ENCODE results near the gene TEX22.
A peak's percentile ranks its signal among the peaks of the same experiment; 100 is the strongest.
"Not testable (repeated sequence)": the region's sequence is repeated elsewhere in the genome, so short reads cannot be mapped to it uniquely, and the experiment has no call there.

The TEX22 gene

GRCh38 chr14:105398044-105398725 lies at the start of gene TEX22:
TEX22 (plus strand) TSS chr14:105398538; CDS start chr14:105399341, 803 bp downstream.
- DNase-seq = peak; percentile 91

DNA sequence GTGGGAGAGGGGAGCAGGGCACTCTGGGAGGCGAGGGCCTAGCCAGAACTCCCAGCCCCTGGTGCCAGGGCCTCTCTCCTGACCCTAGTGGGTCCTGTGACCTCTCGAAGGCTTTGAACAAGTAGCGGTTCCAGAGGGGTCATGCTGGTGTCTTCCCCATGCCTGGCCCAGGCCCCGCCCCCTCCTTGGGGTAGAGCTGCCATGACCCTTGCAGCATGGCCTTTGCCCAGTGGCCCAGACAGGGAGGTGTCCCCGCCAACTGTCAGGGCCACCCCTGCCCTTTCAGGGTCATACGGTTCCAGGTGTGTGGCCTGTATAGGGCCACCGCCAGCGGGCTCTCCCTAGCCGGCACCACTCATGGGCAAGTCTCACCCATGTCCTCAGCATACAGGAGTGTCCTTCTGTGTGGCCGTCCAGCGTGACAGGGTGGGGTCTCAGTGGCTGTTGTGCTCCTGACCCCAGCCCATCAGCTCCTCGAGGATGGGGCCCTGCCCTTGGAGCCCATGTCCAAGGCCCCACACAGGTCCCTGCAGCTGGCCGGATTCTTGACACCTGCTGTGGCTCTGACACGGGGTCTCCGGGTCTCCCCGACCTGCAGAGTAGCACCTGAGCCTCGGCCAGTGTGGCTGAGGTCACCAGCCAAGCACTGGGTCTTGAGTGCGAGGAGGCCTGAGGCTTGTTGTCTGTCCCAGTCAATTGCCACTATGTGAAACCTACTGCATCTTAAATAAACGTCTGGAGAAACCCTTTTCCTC lies 49.2 kb upstream of the TEX22 start:
- DNase-seq = no peak

DNA sequence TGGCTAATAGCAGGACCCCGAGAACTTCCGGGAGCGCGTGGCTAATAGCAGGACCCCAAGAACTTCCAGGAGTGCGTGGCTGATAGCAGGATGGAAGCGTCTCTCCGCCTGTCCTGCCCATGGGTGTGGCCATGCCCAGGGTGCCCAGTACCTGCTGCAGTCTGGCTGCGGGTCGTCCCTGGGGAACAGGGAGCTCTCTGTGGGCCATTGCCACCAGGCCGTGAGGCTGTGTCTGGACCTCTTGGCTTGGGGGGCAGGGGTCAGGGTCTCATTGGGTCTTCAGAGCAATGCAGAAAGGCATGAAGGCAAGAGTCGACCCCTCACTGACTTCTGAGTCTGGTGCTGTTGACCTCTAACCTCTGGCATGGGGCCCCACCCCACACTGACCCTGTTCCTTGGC lies 48.3 kb upstream of the TEX22 start:
- DNase-seq = no peak

DNA sequence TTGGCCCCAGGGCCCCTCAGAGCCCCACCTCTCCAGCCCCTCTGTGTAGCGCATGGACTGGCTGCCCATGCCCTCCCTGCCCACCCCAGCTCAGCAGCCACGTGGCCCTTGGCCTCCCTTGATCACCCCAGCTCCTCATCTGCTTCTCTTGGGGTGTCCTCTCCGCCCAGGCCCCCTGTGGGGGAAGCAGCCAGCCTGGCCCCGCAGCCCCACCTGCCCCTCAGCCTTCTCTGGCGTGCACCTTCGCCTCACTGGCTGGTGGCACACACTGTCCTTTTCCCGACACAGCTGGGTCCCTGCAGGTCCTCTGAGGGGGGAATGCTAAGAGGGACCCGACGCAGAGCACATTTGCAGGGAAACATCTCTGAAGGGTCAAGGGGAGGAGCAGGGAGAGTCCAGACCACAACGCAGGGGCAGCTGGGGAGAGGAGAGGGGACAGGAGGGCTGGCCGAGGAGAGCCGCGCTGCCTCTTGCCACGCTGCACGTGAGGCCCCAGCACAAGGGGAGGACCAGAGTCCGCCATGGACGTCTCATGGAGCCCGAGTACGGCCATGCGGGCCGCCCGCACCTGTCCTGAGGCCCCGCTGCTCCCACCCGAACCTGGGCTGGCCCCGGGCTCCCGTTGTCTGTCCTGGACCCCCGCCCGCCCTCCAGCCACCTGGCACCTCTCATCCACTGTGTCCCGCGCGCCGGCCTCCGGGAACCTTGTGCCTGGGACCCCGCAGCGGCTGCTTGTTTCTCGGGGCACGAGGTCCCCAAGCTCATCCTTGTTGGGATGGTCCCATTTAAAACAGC lies 47.7 kb upstream of the TEX22 start:
- no peak for DNase-seq

DNA sequence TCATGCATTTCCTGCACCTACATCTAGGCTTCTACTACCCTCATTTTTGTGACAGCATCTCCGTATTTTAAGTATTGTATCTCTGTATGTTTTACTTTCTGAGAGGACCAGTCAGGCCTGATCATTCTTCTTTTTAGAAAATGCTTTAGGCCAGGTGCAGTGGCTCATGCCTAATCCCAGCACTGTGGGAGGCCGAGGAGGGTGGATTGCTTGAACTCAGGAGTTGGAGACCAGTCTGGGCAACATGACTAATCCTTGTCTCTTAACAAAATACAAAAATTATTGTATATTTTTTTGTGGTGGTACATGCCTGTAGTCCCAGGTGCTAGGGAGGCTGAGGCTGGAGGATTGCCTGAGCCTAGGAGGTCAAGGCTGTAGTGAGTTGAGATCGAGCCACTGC lies 46.9 kb upstream of the TEX22 start:
- DNase-seq = no peak

- peak; percentile 89 for DNase-seq
Observed at GRCh38 chr14:105351920-105352851, 46.2 kb upstream of the TEX22 start.

DNA sequence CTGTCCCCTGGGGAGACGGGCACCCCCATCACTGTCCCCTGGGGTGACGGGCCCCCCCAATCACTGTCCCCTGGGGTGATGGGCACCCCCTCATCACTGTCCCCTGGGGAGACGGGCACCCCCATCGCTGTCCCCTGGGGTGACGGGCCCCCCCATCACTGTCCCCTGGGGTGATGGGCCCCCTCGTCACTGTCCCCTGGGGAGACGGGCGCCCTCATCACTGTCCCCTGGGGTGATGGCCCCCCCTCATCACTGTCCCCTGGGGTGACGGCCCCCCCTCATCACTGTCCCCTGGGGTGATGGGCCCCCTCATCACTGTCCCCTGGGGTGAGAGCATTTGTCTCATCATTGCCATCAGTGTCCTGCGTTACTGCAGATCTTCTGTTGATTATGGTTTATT lies 45.2 kb upstream of the TEX22 start:
- DNase-seq = no peak

DNA sequence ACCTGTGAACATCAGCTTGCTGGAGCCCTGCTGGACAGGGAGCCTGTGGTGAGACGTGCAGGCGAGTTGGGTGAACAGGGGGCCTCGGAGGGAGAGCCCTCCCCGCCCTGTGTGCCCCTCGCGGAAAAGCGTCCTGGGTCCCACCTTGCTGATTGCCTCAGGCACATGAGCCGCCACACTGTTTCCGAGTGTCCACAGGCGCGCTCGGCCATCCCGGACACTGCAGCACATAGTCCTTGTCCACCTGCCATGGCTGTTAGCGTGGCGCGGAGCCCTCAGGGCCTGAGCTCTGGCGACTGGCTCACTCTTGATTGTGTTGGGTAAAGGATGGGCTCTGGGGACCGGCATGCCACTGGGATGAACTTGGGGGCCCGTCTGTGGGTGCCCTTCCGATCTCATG lies 43.8 kb upstream of the TEX22 start:
- DNase-seq = no peak

GRCh38 chr14:105355049-105355575 lies 43.2 kb upstream of the TEX22 start:
- no peak for DNase-seq

DNA sequence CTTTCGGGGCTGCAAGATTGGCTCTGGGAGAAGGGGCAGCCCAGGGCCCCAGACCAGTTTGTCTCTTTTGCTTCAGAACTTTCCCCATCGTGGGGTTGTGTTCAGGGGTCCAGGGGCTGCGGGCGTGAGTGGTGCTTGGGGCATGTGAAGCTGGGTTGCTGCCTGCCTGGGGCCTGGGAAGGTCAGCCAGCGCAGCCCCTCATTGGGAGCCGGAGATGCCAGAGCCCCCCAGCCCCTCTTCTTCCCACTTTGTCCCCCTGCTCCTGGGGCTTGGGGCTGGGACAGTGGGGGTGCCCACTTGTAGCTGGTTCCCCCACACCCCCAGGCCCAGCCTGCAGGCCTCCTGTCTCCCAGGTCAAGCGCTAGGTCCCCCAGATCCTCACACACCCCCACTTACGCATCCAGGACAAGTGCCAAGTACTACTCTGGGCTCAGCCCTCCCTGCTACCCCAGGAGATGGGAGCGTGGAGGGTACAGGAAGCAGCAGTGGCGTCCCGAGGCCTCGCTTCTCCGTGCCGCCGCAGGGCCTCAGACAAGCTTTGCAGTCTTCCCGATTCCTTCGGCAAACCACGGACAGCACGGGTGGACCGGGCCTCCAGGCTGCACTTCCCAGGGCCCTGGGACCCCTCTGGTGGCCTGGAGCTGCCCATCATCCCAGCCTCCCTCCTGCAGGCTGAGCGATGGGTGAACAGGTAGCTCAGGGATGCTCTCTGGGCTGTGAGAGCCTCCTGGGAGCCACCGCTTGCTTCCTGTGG lies 42.3 kb upstream of the TEX22 start:
- no peak for DNase-seq

GRCh38 chr14:105356927-105357326 lies 41.4 kb upstream of the TEX22 start:
- no peak for DNase-seq

GRCh38 chr14:105357626-105358025 lies 40.7 kb upstream of the TEX22 start:
- no peak for DNase-seq

GRCh38 chr14:105358140-105358846 lies 40.0 kb upstream of the TEX22 start:
- no peak for DNase-seq

DNA sequence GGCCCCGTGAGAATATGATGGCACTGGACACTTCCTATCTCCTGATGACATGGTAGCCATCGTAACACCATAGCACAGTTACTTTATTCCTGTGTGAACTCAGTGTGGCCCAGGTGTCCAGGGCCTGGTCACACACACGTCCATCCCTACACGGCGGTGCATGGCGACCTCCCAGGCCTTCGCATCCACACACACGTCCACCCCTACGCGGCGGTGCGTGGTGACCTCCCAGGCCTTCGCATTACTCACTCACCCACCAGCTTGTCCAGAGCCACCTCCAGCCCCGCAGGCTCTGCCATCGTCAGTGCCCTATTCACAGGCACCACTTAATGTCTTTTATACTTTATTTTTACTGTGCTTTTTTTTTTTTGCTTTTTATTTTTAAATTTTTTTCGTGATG lies 39.4 kb upstream of the TEX22 start:
- DNase-seq = no peak

DNA sequence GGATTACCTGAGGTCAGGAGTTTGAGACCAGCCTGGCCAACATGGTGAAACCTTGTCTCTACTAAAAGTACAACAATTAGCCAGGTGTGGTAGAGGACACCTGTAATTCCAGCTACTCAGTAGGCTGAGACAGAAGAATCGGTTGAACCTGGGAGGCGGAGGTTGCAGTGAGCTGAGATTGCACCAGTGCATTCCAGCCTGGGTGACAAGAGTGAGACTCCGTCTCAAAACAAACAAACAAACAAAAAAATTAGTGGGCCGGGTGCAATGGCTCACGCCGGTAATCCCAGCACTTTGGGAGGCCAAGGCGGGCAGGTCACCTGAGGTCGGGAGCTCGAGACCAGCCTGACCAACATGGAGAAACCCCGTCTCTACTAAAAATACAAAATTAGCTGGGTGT lies 36.9 kb upstream of the TEX22 start:
- not testable (repeated sequence) for DNase-seq

GRCh38 chr14:105363847-105364708 lies 34.3 kb upstream of the TEX22 start:
- DNase-seq = no peak

GRCh38 chr14:105365101-105365500 lies 33.2 kb upstream of the TEX22 start:
- DNase-seq = no peak

DNA sequence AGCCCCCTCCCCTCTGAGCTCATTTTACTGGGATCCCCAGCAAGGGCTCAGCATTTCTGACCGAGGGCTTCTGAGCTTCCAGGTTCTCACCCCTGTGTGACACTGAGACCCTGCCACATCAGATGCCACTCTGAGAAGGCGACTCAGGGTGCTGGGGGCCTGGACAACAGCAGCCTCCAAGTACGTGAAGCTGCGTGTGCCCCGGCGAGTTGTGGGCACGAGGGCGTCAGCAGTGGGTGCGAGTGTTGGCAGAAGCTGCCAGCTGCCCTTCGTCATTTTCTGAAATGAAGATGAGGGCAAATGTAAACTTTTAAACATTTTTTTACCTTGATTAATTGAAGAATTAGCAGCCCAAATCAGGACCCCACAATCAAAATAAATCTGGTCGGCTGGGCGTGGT lies 32.7 kb upstream of the TEX22 start:
- DNase-seq = no peak

DNA sequence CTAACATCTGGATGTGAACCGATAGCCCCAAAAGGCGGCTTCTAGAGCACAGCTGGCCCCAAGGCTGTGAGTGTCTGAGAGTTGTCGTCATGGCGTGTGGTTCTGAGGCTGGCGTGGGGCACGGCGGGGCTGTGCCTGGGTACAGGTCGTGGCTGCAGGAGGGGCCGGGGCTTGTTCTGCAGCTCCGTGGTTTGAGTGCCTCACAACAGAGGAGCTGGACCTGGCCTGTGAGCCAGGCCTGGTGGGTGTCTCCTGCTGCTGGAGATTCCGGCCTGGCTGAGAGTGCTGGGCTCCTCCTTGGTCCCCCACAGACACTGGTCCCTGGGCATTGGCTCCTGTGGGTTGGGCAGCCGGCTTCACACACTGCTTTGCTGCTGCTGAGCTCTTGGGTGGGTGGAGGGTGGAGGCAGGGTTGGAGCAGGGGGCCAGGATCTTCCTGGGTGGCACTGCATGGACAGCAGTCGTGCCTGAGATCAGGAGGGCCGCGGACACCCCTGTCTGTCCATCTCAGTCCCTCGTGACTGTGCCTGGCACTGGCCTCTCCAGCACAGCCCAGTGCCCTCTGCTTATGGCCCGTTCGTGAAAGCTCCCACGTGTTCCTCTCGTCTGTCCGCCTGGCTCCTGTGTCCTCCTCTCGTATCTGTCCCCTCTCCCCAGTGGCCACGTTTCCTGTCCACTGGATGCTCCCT lies 31.8 kb upstream of the TEX22 start:
- no peak for DNase-seq

All from activated CD4-positive, alpha-beta T cell treated with anti-CD3 and anti-CD28 coated beads, Interleukin-10, Interleukin-2, amounts not matched to agents 100 ng/mL and 50 ng/mL, durations not matched to agents 16 hours and 8 hours (primary cell).